CMK (cell line): Measurements from ENCODE around the gene COA3.
"Not testable (repeated sequence)": the region's sequence is repeated elsewhere in the genome, so short reads cannot be mapped to it uniquely, and the experiment has no call there.

ENCODE experiments used
- DNase-seq: peaks from one replicate; pipeline ENCODE4 v3.0.0-alpha.2; 2010; ENCODE audit warnings: low read depth

Gene COA3

DNA sequence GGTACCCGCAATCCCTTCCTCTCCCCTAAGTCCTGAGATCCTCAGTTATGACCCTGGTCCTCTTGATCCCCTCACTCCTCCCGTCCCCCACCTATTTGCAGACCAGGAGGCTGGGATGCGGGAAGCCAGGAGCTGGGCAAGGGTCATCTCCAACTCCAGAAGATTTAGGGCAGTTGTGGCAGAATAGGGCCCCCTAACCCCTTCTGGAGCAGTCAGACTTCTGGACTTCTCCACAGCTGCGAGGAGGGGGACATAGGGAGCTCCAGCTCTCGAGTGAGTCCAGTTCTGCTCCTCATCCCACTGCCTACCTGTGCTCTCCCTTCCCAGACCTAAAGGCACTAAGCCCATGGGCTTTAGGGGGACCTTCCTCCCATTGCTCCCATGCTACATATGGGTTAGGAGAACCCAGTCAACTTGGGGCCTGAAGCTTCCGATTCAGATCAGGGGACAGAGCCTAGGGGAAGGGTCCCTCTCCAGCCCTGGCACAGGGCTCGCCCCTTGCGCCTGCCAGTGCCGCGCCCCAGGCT, 16.8 kb downstream of the COA3 start:
- no peak for DNase-seq

DNA sequence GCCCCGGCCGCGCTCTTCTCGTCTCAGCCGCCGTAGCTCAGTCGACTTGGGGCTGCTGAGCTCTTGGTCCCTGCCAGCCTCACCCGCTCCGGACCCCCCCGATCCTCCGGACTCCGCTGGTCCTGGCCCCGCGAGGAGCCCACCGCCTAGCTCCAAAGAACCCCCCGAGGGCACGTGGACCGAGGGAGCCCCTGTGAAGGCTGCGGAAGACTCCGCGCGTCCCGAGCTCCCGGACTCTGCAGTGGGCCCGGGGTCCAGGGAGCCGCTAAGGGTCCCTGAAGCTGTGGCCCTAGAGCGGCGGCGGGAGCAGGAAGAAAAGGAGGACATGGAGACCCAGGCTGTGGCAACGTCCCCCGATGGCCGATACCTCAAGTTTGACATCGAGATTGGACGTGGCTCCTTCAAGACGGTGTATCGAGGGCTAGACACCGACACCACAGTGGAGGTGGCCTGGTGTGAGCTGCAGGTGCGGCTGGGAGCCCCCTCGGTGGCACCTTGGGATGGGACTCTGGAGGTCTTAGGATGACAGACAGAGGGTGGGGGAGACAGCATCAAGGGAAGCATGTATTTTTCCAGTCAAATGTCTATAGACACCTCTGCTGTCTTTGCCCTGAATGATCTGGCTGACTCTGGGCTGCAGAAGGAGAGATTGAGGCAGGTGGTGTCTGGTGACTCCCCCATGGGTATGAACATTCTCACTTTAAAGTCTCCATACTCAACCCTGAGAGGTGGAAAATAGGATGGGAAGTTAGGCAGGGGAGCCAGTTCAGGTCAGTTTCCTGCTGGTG, 17.5 kb downstream of the COA3 start:
- no peak for DNase-seq

DNA sequence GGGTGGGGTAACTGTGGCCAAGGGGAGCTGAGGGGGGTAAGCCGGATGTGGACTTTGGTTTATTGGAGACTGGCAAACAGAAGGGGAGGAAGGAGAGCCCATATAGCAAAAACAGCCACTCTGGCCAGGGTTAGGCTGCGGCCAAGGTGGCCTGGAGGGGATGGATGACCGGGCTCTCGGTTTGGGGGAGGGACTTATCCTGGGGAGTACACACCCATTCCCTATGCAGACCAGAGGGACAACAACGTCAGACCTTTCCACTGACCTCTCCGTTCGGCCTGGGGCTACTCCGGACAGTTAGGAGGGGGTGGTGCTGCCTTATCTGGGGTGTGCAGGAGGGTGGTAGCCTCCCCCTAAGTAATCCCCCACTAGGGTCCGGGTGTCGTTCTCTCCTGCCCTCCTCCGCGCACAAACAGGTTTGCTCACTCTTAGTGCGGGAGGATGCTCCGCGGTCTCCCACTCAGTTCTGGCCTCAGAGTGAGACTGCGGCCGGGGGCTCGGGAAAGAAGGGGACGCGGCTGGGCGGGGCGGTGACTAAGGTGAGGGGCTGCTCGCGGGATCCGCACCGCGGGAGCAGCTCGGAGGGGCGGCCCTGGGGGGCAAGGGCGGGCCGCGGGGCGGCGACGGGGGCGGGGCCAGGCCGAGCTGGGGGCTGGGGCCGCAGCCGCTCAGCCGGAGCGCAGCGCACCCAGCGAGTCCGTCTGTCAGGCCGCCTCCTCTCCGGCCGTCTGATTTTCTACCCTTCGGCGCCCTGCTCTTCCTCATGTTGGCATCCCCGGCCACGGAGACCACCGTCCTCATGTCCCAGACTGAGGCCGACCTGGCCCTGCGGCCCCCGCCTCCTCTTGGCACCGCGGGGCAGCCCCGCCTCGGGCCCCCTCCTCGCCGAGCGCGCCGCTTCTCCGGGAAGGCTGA, 18.3 kb downstream of the COA3 start, which contains the start of gene WNK4:
TSS of gene WNK4 (plus strand) at position 675 of the 915 bp plus-strand sequence. CDS start at position 764, 89 bp downstream.
- DNase-seq: no peak

DNA sequence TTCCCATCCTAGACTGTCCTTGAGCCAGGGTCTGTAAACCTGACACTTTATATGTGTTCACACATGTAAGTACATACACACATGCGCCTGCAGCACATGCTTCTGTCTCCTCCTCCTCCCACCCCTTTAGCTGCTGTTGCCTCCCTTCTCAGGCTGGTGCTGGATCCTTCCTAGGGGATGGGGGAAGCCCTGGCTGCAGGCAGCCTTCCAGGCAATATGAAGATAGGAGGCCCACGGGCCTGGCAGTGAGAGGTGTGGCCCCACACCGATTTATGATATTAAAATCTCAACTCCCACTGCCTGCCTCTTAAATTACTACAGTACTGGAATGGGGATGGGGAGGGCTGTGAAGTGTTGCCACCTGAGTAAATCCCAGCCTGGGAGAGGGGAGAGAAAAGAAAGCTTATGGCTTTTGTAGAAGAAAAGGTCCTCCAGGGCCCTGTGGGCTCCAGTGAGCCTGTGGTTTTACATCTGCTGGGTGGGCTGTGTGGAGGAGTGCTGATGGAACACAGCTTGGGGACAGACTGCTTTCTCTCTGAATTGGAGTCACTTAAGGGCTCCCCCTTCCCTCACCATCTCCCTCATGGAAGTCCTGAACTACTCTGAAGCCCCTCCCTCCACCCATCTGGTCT, 19.1 kb downstream of the COA3 start:
- DNase-seq: no peak

DNA sequence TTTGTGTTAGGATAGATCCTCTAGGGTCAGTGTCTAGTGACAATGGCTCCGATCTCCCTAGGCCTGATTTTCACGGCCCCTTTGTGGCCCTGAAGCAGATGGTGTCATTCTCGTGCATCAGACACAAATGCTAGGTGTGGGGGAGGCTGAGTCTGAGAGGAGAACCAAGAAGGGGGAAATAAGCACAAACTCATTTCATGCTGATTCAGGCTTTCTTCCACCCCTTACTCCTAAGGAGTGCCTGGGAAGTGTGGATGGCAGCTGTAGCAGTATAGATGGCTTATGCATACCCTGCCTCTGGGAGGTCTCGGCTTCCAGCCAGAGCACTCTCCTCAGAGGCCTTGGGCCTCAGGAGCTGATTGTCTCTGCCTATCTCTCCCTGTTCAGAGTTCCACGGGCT, 19.9 kb downstream of the COA3 start:
- no peak for DNase-seq

DNA sequence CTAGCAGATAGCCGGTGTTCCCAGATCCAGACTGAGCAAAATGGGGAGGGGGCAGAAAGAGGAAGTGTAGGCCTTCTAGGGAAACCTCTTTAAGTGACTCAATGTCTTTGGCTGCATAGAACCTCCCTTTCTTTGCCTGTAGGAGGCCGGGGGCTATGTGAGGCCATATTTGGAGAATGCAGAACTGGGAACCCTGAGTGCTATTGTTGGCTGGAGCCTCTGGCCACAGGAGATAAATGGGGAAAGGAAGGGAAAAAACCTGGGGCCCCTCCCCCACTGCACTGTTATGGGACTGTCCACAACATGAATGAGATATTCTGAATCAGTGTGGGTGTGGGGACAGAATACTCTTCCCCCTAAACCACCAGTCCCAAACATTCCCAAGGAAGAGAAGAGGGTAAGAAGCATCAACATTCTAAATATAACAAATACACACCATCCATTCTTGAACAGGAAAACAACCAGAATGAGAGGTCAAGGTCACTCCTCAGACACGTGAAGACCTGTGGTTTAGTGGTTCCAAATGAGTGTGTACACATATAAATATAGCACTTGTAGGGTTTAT, 22.9 kb downstream of the COA3 start:
- DNase-seq: no peak

DNA sequence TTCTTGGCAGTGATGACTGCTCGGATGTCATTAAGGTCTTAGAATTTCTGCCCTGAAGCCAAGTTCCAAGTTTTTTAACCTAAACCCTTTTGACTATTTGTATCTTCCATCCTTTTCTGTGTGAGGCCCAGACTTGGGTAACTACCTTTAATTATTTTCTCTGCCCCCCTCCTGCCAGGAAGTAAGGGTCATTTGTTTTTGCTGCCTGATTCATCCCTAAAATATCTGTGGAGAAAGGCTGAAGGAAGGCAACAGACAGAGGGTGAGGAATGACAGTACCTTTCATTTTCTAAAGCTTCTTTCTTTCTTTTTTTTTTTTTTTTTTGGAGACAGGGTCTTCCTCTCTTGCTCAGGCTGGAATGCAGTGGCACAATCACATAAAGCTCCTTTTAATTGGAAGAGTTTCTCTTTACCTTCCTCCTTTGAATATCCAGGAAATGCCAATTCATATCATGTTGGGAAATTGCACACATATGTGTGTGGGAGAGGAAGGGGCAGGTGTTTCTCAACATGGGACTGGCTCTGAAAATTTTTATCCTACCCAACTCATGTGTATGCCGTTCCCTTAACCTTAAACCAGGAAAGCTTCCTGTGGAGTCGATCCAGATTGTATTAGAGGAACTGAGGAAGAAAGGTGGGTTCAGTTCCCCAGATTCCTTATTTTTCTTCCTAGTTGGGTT, 24.3 kb downstream of the COA3 start:
- DNase-seq: no peak

DNA sequence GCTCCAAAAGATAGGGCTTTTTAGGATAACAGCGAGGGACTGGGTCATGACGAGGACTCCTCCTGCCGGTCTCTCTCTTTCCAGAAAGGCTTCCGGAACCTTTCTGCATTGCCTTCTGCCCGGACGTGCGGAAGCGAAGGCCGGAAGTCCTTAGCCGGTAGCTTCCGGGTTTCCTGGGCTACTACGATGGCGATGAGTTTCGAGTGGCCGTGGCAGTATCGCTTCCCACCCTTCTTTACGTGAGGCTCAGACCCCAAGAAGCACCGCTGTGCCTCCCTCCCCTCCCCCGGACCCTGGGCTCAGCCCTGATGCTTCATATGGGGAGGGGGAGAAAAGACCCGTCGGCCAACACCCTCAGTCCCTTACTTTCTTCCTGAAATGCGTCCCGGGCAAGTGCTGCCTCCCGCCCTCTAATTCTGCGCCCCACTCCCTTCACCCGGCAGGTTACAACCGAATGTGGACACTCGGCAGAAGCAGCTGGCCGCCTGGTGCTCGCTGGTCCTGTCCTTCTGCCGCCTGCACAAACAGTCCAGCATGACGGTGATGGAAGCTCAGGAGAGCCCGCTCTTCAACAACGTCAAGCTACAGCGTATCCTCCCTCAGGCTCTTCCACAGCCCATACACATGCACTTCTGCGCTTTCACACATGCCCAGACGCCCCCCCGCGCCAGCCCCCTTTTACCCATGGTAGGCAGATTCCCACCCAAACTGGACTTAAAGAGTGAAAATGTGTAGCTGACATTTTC, 25.0 kb downstream of the COA3 start, which contains the start of gene VPS25:
TSS of gene VPS25 (plus strand) at position 160 of the 746 bp plus-strand sequence. CDS start at position 187, 27 bp downstream.
- DNase-seq: peak; percentile 81

DNA sequence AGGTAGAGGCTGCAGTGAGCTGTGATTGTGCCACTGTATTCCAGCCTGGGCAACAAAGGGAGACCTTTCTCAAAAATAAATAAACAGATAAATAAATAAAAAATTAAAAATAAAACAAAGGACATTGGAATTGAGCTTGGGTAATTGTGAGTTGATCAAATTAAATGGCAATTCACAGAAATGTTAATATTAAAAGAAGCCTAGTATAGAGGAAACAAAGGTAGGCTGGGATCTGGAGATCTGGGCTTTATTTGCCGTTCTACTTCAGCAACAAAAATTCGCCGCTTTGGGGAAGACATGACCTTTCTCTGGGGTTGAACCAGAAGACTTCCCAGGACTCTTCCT, 25.6 kb downstream of the COA3 start:
- no peak for DNase-seq

DNA sequence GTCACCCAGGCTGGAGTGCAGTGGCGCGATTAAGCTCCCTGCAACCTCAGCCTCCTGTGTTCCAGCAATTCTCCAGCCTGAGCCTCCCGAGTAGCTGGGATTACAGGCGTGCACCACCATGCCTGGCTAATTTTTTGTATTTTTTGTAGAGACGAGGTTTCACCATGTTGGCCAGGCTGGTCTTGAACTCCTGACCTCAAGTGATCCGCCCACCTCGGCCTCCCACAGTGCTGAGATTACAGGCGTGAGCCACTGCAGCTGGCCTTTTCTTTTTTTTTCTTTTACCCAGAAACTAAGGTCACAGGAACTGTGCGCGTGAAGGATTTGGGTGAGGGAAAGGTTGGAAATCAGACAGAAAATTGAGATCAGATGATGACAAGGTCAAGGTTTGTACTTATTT, 28.5 kb downstream of the COA3 start:
- not testable (repeated sequence) for DNase-seq

DNA sequence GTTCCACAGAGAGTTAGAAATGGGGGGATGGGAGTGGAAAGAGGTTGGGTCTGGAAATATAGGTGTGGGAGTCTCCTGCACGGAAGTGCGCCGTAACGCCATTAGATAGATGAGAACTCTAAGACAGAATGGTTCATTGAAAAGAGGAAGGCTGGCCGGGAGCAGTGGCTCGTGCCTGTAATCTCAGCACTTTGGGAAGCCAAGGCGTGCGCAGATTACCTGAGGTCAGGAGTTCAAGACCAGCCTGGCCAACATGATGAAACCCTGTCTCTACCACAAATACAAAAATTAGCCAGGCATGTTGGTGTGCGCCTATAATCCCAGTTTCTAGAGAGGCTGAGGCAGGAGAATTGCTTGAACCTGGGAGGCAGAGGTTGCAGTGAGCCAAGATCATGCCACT, 30.5 kb downstream of the COA3 start:
- DNase-seq: not testable (repeated sequence)

DNA sequence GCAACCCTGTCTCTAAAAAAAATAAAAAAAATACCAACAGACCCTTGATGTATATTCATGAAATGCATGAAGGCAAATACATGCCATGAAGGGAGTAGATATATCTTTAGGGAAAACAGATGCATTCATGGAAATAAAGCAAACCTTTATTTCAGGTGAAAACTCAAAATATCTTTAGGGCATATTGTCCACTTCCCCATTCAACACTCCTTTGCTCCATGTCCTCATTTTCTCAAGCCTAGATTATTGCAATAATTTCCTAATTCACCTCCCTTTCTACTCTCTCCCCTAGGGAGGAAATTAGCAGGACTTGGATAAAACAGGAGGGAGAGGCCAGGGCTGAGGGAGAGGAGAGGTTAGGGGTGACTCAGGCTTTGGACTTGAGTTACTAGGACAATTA, 31.0 kb downstream of the COA3 start:
- DNase-seq: no peak

DNA sequence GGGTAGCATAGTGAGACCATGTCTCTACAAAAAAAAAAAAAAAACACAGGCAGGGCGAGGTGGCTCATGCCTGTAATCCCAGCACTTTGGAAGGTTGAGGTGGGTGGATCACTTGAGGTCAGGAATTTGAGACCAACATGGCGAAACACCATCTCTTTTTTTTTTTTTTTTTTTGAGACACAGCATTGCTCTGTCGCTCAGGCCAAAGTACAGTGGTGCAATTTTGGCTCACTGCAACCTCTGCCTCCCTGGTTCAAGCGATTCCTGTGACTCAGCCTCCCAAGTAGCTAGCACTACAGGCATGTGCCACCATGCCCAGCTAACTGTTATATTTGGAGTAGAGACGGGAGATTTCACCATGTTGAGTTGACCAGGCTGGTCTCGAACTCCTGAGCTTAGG, 32.4 kb downstream of the COA3 start:
- no peak for DNase-seq

DNA sequence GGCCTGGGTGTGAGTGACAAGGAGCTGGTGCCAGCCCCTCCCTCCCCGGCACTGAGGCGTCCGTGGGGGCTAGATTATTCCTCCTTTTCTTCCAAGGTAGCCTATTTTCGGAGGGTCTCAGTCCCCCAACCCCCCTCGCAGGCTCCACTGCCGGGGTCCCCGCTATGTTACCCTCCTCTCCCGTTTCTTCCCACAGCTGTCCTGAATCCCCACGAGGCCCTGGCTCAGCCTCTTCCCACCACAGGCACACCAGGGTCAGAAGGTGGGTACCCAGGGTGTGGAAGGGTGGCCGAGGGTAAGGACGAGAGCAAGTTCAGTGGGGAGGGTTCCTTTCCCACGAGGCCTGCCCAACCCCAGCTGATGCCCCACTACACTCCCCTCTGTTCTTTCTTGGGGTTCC, 36.9 kb downstream of the COA3 start:
- DNase-seq: no peak

DNA sequence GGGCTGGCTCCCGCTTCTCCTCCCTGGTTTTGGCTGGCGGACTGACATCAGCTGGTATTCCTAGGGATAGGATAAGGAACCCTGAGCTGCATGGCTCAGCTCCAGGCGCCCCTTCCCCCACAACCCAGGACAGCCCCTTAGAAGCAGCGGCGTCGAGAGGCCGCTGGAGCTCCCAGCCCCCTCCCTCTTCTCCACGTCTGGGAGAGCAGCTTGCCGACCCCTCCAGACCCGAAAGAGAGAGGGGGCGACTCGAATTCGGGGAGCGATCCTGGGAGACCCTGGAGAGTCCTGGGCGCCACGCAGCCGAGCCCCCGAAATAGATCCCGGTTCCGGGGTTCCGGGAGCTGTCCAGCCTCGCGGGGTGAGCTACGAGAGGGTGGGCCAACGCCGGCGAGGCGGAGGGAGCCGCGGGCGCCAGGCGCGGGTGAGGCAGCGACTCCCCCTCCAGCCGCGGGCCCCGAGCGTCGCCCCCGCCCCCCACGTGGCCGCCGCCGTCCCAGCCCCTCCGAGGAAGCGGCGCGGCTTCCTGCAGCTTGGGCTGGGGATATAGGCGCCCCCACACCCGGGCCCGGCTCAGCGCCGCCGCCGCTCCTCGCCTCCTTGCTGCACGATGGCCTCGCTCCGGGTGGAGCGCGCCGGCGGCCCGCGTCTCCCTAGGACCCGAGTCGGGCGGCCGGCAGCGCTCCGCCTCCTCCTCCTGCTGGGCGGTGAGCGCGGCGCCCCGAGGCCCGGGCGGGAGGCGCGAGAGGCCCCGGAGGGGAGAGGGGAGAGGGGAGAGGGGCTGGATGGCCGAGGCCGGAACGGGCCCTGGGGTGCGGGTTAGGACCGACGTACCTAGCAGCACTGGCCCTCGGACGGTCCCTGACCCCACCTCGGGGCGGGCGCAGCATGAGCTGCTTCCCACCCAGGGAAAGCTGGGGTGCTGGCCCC, 37.6 kb downstream of the COA3 start, which contains the start of gene RAMP2:
TSS of gene RAMP2 (plus strand) at position 576 of the 930 bp plus-strand sequence. CDS start at position 611, 35 bp downstream.
- no peak for DNase-seq

DNA sequence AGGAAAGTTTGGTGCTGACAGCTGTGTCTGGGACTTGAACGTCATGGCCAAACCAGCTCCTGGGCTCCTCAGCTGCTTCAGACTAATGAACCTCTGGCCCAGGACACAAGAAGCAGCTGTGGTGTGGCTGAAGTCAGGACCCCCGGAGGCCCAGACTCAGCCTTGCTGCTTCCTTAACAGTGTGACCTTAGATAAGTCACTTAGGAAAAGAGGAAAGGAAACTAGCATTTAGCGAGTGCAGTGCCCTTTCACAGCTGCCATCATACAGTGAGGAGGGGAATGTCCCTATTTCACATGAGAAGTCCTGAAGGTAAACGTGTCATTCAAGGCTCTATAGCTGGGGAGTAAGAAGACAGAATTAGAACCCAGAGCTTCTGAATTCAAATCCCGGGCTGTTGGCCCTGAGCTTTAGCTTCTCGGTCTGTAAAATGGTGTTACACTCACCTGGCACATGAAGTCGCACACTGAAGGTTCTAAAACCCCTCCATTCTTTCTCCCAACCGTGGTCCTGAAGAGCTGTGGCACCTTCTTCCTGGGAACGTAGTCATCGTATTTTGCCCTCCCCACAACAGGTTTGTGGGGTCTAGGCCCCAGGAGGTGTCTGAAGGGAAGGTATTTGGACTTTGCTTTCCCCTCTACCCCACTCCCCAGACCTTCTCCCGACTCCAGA, 38.4 kb downstream of the COA3 start:
- DNase-seq: no peak

DNA sequence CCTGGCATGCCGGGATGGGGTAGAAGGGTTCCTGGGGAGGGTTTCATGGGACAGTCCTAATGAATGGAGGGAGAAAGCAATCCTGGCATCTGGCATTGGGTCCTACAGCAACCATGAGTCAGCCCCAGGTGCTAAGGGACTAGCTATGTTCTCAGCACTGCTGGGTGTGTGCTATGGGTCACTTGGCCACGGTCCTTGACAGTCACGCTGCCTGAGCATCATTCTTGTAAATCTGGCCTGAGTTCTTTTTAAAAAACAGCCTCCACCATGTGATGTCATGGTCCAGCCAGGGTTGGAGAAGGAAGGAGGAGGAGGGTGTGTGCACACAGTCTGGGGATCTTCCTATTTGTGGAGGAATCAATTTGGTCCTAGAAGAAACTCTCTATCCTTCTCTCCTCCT, 43.7 kb downstream of the COA3 start:
- DNase-seq: no peak

DNA sequence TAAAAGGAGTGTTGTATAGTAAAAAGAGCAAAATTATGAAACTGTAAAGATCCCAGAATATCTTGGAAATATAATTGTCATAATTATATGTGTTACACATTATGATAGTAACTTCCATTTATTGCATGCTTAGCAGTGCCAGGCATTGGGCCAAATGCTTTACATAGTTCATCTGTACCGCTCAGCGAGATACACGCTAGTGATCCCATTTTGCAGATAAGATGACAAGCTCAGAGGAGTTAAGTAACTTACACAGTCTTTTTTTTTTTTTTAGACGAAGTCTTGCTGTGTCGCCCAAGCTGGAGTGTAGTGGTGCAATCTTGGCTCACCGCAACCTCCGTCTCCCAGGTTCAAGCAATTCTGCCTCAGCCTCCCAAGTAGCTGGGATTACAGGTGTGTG, 46.9 kb downstream of the COA3 start:
- DNase-seq: no peak
